ENCODE data around the gene GTF2IRD1. TPM values are rescaled to one million over a fixed set of nuclear protein-coding genes. Genes with fewer than 3 reads are reported as not detected.
"Not testable (repeated sequence)": the region's sequence is repeated elsewhere in the genome, so short reads cannot be mapped to it uniquely, and the experiment has no call there.

The GTF2IRD1 gene
- total and polyA plus RNA-seq, 2 donors (not counting 1 experiment from before 2014, with no cell fraction given): 7.8 to 14.7 TPM

GRCh38 chr7:74526780-74527179 lies 73.1 kb downstream of the GTF2IRD1 start:
- Histone ChIP-seq H3K36me3 (ENCODE audit: control insufficient read depth, insufficient read depth, low read length) (no peaks in the 10 kb centered on the region), H3K27me3 (ENCODE audit: control insufficient read depth, insufficient read depth, low read length) (no peaks in the 10 kb centered on the region), H4K20me1 (ENCODE audit: control insufficient read depth, extremely low read depth, insufficient read depth, low read length) (no peaks in the 10 kb centered on the region), H3K79me2 (ENCODE audit: control insufficient read depth, insufficient read depth, low read length) (no peaks in the 10 kb centered on the region), H3K9me3 (ENCODE audit: control insufficient read depth, insufficient read depth, low read depth, low read length) (no peaks in the 10 kb centered on the region), H3K4me2 (ENCODE audit: extremely low read depth, insufficient read depth, low read length) (no peak overlapping the region), H3K4me3 (replicated peaks in 1 of 4; ENCODE audit: control extremely low read depth in 1 of 4, insufficient read depth in 1 of 4, low read depth in 3 of 4, low read length in 4 of 4) (no peak overlapping the region), H3K27ac (ENCODE audit: insufficient read depth, low read length) (no peak overlapping the region), H3K9ac (ENCODE audit: insufficient read depth, low read length) (no peak overlapping the region), H3K4me1 (ENCODE audit: control insufficient read depth, extremely low read depth, insufficient read depth, low read length) (no peaks in the 10 kb centered on the region), H2AFZ (ENCODE audit: low read length) (no peak overlapping the region)
- TF ChIP-seq EZH2 (IDR thresholded peaks at IDR 0.05; ENCODE audit: low read length, missing control alignments): no peak
- TF ChIP-seq, protein P1, sequence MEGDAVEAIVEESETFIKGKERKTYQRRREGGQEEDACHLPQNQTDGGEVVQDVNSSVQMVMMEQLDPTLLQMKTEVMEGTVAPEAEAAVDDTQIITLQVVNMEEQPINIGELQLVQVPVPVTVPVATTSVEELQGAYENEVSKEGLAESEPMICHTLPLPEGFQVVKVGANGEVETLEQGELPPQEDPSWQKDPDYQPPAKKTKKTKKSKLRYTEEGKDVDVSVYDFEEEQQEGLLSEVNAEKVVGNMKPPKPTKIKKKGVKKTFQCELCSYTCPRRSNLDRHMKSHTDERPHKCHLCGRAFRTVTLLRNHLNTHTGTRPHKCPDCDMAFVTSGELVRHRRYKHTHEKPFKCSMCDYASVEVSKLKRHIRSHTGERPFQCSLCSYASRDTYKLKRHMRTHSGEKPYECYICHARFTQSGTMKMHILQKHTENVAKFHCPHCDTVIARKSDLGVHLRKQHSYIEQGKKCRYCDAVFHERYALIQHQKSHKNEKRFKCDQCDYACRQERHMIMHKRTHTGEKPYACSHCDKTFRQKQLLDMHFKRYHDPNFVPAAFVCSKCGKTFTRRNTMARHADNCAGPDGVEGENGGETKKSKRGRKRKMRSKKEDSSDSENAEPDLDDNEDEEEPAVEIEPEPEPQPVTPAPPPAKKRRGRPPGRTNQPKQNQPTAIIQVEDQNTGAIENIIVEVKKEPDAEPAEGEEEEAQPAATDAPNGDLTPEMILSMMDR (conservative IDR thresholded peaks at IDR 0.05 in 1 of 2, IDR thresholded peaks at IDR 0.05 in 1 of 2; ENCODE audit: low read depth in 1 of 2, low read length in 2 of 2): no peak
- DNase-seq (ENCODE audit: low read depth in 2 of 2): no peak

- no peaks in the 10 kb centered on the region for H3K9me3 ChIP-seq (ENCODE audit: control insufficient read depth, insufficient read depth, low read depth, low read length)
- H3K4me3 ChIP-seq (replicated peaks in 1 of 4; ENCODE audit: control extremely low read depth in 1 of 4, insufficient read depth in 1 of 4, low read depth in 3 of 4, low read length in 4 of 4): no peak overlapping the region
- TF ChIP-seq EZH2 (IDR thresholded peaks at IDR 0.05; ENCODE audit: low read length, missing control alignments): no peak
- TF ChIP-seq, protein P1 (conservative IDR thresholded peaks at IDR 0.05 in 1 of 2, IDR thresholded peaks at IDR 0.05 in 1 of 2; ENCODE audit: low read depth in 1 of 2, low read length in 2 of 2): no peak
- H3K4me1 ChIP-seq (ENCODE audit: control insufficient read depth, extremely low read depth, insufficient read depth, low read length): no peaks in the 10 kb centered on the region
- no peaks in the 10 kb centered on the region for H3K36me3 ChIP-seq (ENCODE audit: control insufficient read depth, insufficient read depth, low read length)
- H2AFZ ChIP-seq (ENCODE audit: low read length): no peak overlapping the region
- H3K9ac ChIP-seq (ENCODE audit: insufficient read depth, low read length): no peak overlapping the region
- no peak overlapping the region for H3K4me2 ChIP-seq (ENCODE audit: extremely low read depth, insufficient read depth, low read length)
- H4K20me1 ChIP-seq (ENCODE audit: control insufficient read depth, extremely low read depth, insufficient read depth, low read length): no peaks in the 10 kb centered on the region
- no peaks in the 10 kb centered on the region for H3K27me3 ChIP-seq (ENCODE audit: control insufficient read depth, insufficient read depth, low read length)
- no peaks in the 10 kb centered on the region for H3K79me2 ChIP-seq (ENCODE audit: control insufficient read depth, insufficient read depth, low read length)
- no peak overlapping the region for H3K27ac ChIP-seq (ENCODE audit: insufficient read depth, low read length)
- DNase-seq (ENCODE audit: low read depth in 2 of 2): no peak
Measured at GRCh38 chr7:74527842-74528241, 74.1 kb downstream of the GTF2IRD1 start.

- not testable (repeated sequence) for H3K4me1 ChIP-seq (ENCODE audit: control insufficient read depth, extremely low read depth, insufficient read depth, low read length); H3K36me3 ChIP-seq (ENCODE audit: control insufficient read depth, insufficient read depth, low read length); H3K9me3 ChIP-seq (ENCODE audit: control insufficient read depth, insufficient read depth, low read depth, low read length); H4K20me1 ChIP-seq (ENCODE audit: control insufficient read depth, extremely low read depth, insufficient read depth, low read length); H3K79me2 ChIP-seq (ENCODE audit: control insufficient read depth, insufficient read depth, low read length); H3K4me2 ChIP-seq (ENCODE audit: extremely low read depth, insufficient read depth, low read length); H3K4me3 ChIP-seq (replicated peaks in 1 of 4; ENCODE audit: control extremely low read depth in 1 of 4, insufficient read depth in 1 of 4, low read depth in 3 of 4, low read length in 4 of 4); H3K27ac ChIP-seq (ENCODE audit: insufficient read depth, low read length); DNase-seq (ENCODE audit: low read depth in 2 of 2); H3K9ac ChIP-seq (ENCODE audit: insufficient read depth, low read length); H2AFZ ChIP-seq (ENCODE audit: low read length); H3K27me3 ChIP-seq (ENCODE audit: control insufficient read depth, insufficient read depth, low read length)
Measured at GRCh38 chr7:74528773-74529172, 75.1 kb downstream of the GTF2IRD1 start.
